ENCODE results near the gene ADGRB2. TPM values are rescaled to one million over a fixed set of nuclear protein-coding genes. Genes with fewer than 3 reads are reported as not detected.

The ADGRB2 gene
- total RNA-seq, 1 experiment from 2014 or later: 10.9 TPM

DNA sequence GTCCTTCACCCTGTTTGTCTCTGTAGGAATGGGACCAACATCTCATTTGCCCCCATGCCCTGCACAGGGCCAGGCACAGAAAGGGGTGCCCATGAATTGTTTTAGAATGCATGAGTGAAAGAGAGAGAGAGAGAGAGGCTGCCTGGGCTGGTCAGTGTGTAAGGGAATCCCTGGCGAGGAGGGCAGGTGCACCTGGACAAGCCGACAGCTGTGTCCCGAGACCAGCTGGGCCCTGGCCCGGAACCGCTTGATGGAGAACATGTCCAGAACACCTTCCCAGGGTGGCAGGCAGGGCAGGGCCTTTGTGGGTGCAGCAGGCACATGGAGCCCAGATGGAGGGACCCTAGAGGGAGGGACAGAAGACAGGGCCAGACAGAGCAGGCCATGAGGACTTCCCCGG lies 28.9 kb upstream of the ADGRB2 start:
- Histone ChIP-seq H4K8ac (replicated peaks; ENCODE audit: insufficient read length, low read depth, low read length) (no peak overlapping the region), H2BK12ac (ENCODE audit: insufficient read length, low read depth, low read length) (no peak overlapping the region), H2AK5ac (ENCODE audit: insufficient read length, low read length) (no peak overlapping the region), H3T11ph (ENCODE audit: low read length) (no peak overlapping the region), H4K91ac (ENCODE audit: insufficient read length, low read depth, low read length) (no peak overlapping the region), H3K4ac (ENCODE audit: low read depth, low read length) (no peak overlapping the region), H3K9ac (ENCODE audit: extremely low read depth, insufficient read length, low read length) (no peak overlapping the region), H2AFZ (ENCODE audit: low read length) (no peak overlapping the region), H4K5ac (ENCODE audit: insufficient read length, low read depth, low read length) (no peak overlapping the region), H3K4me1 (ENCODE audit: insufficient read depth, low read length) (no peaks in the 10 kb centered on the region), H3K9me3 (ENCODE audit: control insufficient read depth, low read depth, low read length) (no peaks in the 10 kb centered on the region), H3K27ac (ENCODE audit: insufficient read length, low read depth, low read length) (no peak overlapping the region), H3K79me2 (ENCODE audit: insufficient read depth, low read length) (no peaks in the 10 kb centered on the region), H2BK20ac (ENCODE audit: low read depth, low read length, poor library complexity, severe bottlenecking) (no peak overlapping the region), H3K18ac (ENCODE audit: insufficient read length, low read depth, low read length) (no peak overlapping the region), H3K27me3 (ENCODE audit: insufficient read depth, low read length) (no peaks in the 10 kb centered on the region), H3K23ac (ENCODE audit: insufficient read length, low read depth, low read length) (no peak overlapping the region), H2BK15ac (ENCODE audit: low read depth, low read length) (no peak overlapping the region), H4K20me1 (ENCODE audit: control insufficient read depth, insufficient read depth, insufficient read length) (no peaks in the 10 kb centered on the region), H3K79me1 (ENCODE audit: insufficient read depth, low read depth, low read length, poor library complexity, severe bottlenecking) (no peaks in the 10 kb centered on the region), H2BK120ac (ENCODE audit: low read depth, low read length, poor library complexity, severe bottlenecking) (no peak overlapping the region), H3K4me2 (ENCODE audit: insufficient read depth, insufficient read length, low read length) (no peak overlapping the region), H3K23me2 (ENCODE audit: insufficient read length, low read depth, low read length, poor library complexity, severe bottlenecking) (peaks cover 4% of the 10 kb centered on the region), H2BK5ac (ENCODE audit: insufficient read length, low read length) (no peak overlapping the region), H3K56ac (ENCODE audit: insufficient read length, low read depth, low read length) (no peak overlapping the region), H3K14ac (ENCODE audit: insufficient read depth, low read length) (no peak overlapping the region)
- WGBS (ENCODE audit: extremely low coverage, insufficient read length, low lambda C conversion rate): no CpG with 5 or more reads among the region's 6 CpGs
- Mint-ChIP-seq H3K4me1 (peaks cover 5 to 17% of the 10 kb centered on the region in 2 experiments), H3K36me3 (ENCODE audit: insufficient read depth in 1 of 3, low read depth in 3 of 3) (no peaks in the 10 kb centered on the region), H3K27ac (no peak overlapping the region), H3K4me3 (no peak overlapping the region), H3K9me3 (no peaks in the 10 kb centered on the region; a peak in 1 of 5 replicates), H3K27me3 (ENCODE audit: low read depth) (no peaks in the 10 kb centered on the region; the same call in none of the 2 replicates)
- TF ChIP-seq, protein P1, sequence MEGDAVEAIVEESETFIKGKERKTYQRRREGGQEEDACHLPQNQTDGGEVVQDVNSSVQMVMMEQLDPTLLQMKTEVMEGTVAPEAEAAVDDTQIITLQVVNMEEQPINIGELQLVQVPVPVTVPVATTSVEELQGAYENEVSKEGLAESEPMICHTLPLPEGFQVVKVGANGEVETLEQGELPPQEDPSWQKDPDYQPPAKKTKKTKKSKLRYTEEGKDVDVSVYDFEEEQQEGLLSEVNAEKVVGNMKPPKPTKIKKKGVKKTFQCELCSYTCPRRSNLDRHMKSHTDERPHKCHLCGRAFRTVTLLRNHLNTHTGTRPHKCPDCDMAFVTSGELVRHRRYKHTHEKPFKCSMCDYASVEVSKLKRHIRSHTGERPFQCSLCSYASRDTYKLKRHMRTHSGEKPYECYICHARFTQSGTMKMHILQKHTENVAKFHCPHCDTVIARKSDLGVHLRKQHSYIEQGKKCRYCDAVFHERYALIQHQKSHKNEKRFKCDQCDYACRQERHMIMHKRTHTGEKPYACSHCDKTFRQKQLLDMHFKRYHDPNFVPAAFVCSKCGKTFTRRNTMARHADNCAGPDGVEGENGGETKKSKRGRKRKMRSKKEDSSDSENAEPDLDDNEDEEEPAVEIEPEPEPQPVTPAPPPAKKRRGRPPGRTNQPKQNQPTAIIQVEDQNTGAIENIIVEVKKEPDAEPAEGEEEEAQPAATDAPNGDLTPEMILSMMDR (conservative IDR thresholded peaks at IDR 0.05): no peak
- DNase-seq: peak; percentile 20
